CD14-positive monocyte (primary cell): Measurements from ENCODE around the gene LDB3. TPM values are rescaled to one million over a fixed set of nuclear protein-coding genes. Genes with fewer than 3 reads are reported as not detected.
A peak's percentile ranks its signal among the peaks of the same experiment; 100 is the strongest.

Source experiments
- DNase-seq, 3 donors: peaks; one replicate each; pipeline ENCODE4 v3.0.0-alpha.2; 2011 to 2022
- H2AFZ ChIP-seq: 2 replicates; pipeline ENCODE4 v1.6.0; 2012; ENCODE audit warnings: mild to moderate bottlenecking, low read depth, low read length, inconsistent platforms; ENCODE audit not compliant: insufficient read depth, poor library complexity, severe bottlenecking
- H3K27ac ChIP-seq, 2 donors: 1 replicate in 1 of 2; 2 replicates in 1 of 2; pipeline ENCODE4 v1.5.1; 2012 to 2013; ENCODE audit warnings: low read length in 2 of 2, control low read depth in 1 of 2, inconsistent platforms in 1 of 2, low read depth in 1 of 2, mild to moderate bottlenecking in 1 of 2
- H3K27me3 ChIP-seq, 2 donors: one replicate each; pipeline versions ENCODE4 v1.6.0 to v1.6.1; 2011 to 2013; ENCODE audit warnings: low read length in 2 of 2; ENCODE audit not compliant: control insufficient read depth in 2 of 2, insufficient read depth in 2 of 2
- H3K36me3 ChIP-seq, 2 donors: replicated peaks in 1 of 2; 1 replicate in 1 of 2; 2 replicates in 1 of 2; pipeline versions ENCODE4 v1.5.1 to v1.6.1; 2012 to 2013; ENCODE audit warnings: low read length in 2 of 2, control low read depth in 1 of 2, inconsistent platforms in 1 of 2, mild to moderate bottlenecking in 1 of 2; ENCODE audit not compliant: insufficient read depth in 2 of 2, control insufficient read depth in 1 of 2
- H3K4me1 ChIP-seq, 2 donors: 1 replicate in 1 of 2; 2 replicates in 1 of 2; pipeline versions ENCODE4 v1.5.1 to v1.6.1; 2012 to 2013; ENCODE audit warnings: low read length in 2 of 2, control low read depth in 1 of 2, inconsistent platforms in 1 of 2, mild to moderate bottlenecking in 1 of 2, moderate library complexity in 1 of 2; ENCODE audit not compliant: insufficient read depth in 2 of 2, control insufficient read depth in 1 of 2
- H3K4me2 ChIP-seq: replicated peaks from 2 replicates; pipeline ENCODE3; 2012; ENCODE audit warnings: low read length, moderate library complexity, mild to moderate bottlenecking; ENCODE audit not compliant: poor library complexity, severe bottlenecking; ENCODE audit errors: extremely low read depth
- H3K4me3 ChIP-seq, 3 experiments: fragments of 200-600 bp in 1 of 3; sonication (generic) in 1 of 3; replicated peaks in 1 of 3; 1 replicate in 2 of 3; 2 replicates in 1 of 3; pipeline ENCODE4 v1.5.1; 2011 to 2013; ENCODE audit warnings: low read length in 3 of 3, mild to moderate bottlenecking in 3 of 3, control low read depth in 2 of 3, low read depth in 2 of 3, inconsistent platforms in 1 of 3, moderate library complexity in 1 of 3
- H3K79me2 ChIP-seq: 2 replicates; pipeline ENCODE4 v1.6.0; 2012; ENCODE audit warnings: mild to moderate bottlenecking, control low read depth, inconsistent platforms, low read length, moderate library complexity; ENCODE audit not compliant: insufficient read depth
- H3K9ac ChIP-seq: 2 replicates; pipeline ENCODE4 v1.6.0; 2017; ENCODE audit warnings: low read length, mild to moderate bottlenecking; ENCODE audit not compliant: insufficient read depth, poor library complexity, severe bottlenecking
- H3K9me3 ChIP-seq, 2 donors: replicated peaks in 1 of 2; 1 replicate in 1 of 2; 2 replicates in 1 of 2; pipeline versions ENCODE4 v1.5.1 to v1.6.1; 2012 to 2013; ENCODE audit warnings: low read length in 2 of 2, control low read depth in 1 of 2; ENCODE audit not compliant: control insufficient read depth in 1 of 2, insufficient read depth in 1 of 2
- H4K20me1 ChIP-seq: 2 replicates; pipeline ENCODE4 v1.6.0; 2012; ENCODE audit warnings: mild to moderate bottlenecking, low read length, control low read depth, moderate library complexity; ENCODE audit not compliant: insufficient read depth
- H3K27ac Mint-ChIP-seq, 7 donors: one replicate each; pipeline ENCODE4 v1.8.0; 2020; ENCODE audit warnings: mild to moderate bottlenecking in 7 of 7, mixed read lengths in 7 of 7, moderate library complexity in 6 of 7, inconsistent platforms in 2 of 7
- H3K27me3 Mint-ChIP-seq, 3 donors: one replicate each; pipeline ENCODE4 v1.8.0; 2021 to 2022; ENCODE audit warnings: low read depth in 3 of 3, mild to moderate bottlenecking in 3 of 3, mixed read lengths in 3 of 3, moderate library complexity in 3 of 3, inconsistent platforms in 1 of 3
- H3K36me3 Mint-ChIP-seq, 2 donors: one replicate each; pipeline ENCODE4 v1.8.0; 2020; ENCODE audit warnings: mixed read lengths in 2 of 2, inconsistent platforms in 1 of 2, mild to moderate bottlenecking in 1 of 2
- H3K4me1 Mint-ChIP-seq: one replicate; pipeline ENCODE4 v1.8.0; 2020; ENCODE audit warnings: mild to moderate bottlenecking, mixed read lengths
- H3K4me3 Mint-ChIP-seq, 2 donors: one replicate each; pipeline ENCODE4 v1.8.0; 2020; ENCODE audit warnings: mild to moderate bottlenecking in 2 of 2, mixed read lengths in 2 of 2, moderate library complexity in 1 of 2
- H3K9me3 Mint-ChIP-seq, 7 donors: one replicate each; pipeline ENCODE4 v1.8.0; 2020 to 2022; ENCODE audit warnings: mixed read lengths in 7 of 7, mild to moderate bottlenecking in 6 of 7, moderate library complexity in 6 of 7, inconsistent platforms in 2 of 7
- WGBS: methylation state at CpG from one replicate; pipeline ENCODE4 v1.1.5; 2013; ENCODE audit warnings: missing lambda C conversion rate; ENCODE audit not compliant: insufficient coverage; 5-methylcytosine and 5-hydroxymethylcytosine counted together
- intact Hi-C, 2 donors: fragments of 100-400 bp; cut with micrococcal nuclease; formaldehyde crosslinking; loops; one replicate each; pipeline versions ENCODE4 v1.15.0 to v1.15.1; 2023
- polyA plus RNA-seq, 3 donors: library from polyadenylated mRNA; depleted of rRNA in 1 of 3; unstranded in 2 of 3; stranded (reverse) in 1 of 3; fragments of 300-500 nt in 2 of 3; fragments of >200 nt in 1 of 3; fragmentation: Illumina TruSeq in 2 of 3; gene quantifications; 1 replicate in 2 of 3; 2 replicates in 1 of 3; pipeline ENCODE4 v1.2.3, GENCODE V29; 2012 to 2021
- TF ChIP-seq, protein P1 (sequence below): fragments of 200-600 bp; IDR thresholded peaks from one replicate; pipeline ENCODE4 v1.8.0; 2022; ENCODE audit warnings: antibody characterized with exemption, mild to moderate bottlenecking

Gene LDB3
- polyA plus RNA-seq, 3 donors: not detected

DNA sequence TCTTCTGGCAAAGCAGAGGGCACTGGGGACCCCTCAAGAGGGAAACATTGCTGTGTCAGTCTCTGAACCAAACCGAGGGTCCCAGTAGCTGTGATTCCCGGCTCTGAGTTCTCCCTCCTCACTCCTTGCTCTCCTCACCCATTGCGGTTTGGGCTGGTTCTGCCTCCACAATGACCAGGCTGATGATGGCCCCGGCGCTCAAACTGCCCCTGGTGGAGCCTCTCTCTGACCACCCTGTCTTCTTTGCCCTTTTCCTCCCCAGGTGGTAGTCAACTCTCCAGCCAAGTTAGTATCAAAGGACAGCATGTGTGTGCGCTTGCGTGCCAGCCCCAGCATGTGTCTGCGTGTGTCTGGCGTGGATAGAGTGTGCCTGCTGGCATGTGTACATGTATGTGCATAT is 17.1 kb downstream of the LDB3 start:
- Histone ChIP-seq H3K9me3 (no peaks in the 10 kb centered on the region), H3K9ac (no peak overlapping the region), H3K4me2 (no peak overlapping the region), H3K27ac (no peak overlapping the region), H3K79me2 (no peaks in the 10 kb centered on the region), H3K27me3 (no peaks in the 10 kb centered on the region), H2AFZ (no peak overlapping the region), H3K4me3 (no peak overlapping the region), H4K20me1 (no peaks in the 10 kb centered on the region), H3K36me3 (no peaks in the 10 kb centered on the region), H3K4me1 (peaks cover 0 to 2% of the 10 kb centered on the region in 2 donors)
- Mint-ChIP-seq H3K4me1 (peaks cover 7% of the 10 kb centered on the region), H3K36me3 (no peaks in the 10 kb centered on the region), H3K4me3 (peak overlapping the region in 1 of 2 donors; percentile 37), H3K27ac (no peak overlapping the region), H3K27me3 (peaks cover 2 to 12% (median 10%) of the 10 kb centered on the region in 3 donors), H3K9me3 (no peaks in the 10 kb centered on the region)
- intact Hi-C loops: no loop called here
- TF ChIP-seq, protein P1, sequence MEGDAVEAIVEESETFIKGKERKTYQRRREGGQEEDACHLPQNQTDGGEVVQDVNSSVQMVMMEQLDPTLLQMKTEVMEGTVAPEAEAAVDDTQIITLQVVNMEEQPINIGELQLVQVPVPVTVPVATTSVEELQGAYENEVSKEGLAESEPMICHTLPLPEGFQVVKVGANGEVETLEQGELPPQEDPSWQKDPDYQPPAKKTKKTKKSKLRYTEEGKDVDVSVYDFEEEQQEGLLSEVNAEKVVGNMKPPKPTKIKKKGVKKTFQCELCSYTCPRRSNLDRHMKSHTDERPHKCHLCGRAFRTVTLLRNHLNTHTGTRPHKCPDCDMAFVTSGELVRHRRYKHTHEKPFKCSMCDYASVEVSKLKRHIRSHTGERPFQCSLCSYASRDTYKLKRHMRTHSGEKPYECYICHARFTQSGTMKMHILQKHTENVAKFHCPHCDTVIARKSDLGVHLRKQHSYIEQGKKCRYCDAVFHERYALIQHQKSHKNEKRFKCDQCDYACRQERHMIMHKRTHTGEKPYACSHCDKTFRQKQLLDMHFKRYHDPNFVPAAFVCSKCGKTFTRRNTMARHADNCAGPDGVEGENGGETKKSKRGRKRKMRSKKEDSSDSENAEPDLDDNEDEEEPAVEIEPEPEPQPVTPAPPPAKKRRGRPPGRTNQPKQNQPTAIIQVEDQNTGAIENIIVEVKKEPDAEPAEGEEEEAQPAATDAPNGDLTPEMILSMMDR: no peak
- WGBS: 92% methylated on average over 9 of the region's 9 CpGs
- no peak for DNase-seq

GRCh38 chr10:86685893-86686632 is 17.8 kb downstream of the LDB3 start:
- Mint-ChIP-seq H3K4me3 (no peak overlapping the region), H3K36me3 (no peaks in the 10 kb centered on the region), H3K27ac (no peak overlapping the region), H3K27me3 (peaks cover 3 to 12% (median 10%) of the 10 kb centered on the region in 3 donors), H3K9me3 (no peaks in the 10 kb centered on the region), H3K4me1 (peaks cover 7% of the 10 kb centered on the region)
- Histone ChIP-seq H3K79me2 (no peaks in the 10 kb centered on the region), H3K9me3 (no peaks in the 10 kb centered on the region), H3K36me3 (no peaks in the 10 kb centered on the region), H3K4me1 (peaks cover 0 to 2% of the 10 kb centered on the region in 2 donors), H4K20me1 (no peaks in the 10 kb centered on the region), H3K27ac (no peak overlapping the region), H2AFZ (no peak overlapping the region), H3K4me3 (no peak overlapping the region), H3K9ac (no peak overlapping the region), H3K4me2 (no peak overlapping the region), H3K27me3 (no peaks in the 10 kb centered on the region)
- TF ChIP-seq, protein P1: no peak
- DNase-seq: no peak
- WGBS: 86% methylated on average over 7 of the region's 13 CpGs
- intact Hi-C loops: loop anchor here in 1 of 2 donors (2.0 kb wide), 1 partner anchor 213 kb away; no protein-coding TSS in a partner anchor
